Measurements from ENCODE around the gene CNTN5.

CNTN5 gene

GRCh38 chr11:100359281-100359680 lies 1338.5 kb downstream of the CNTN5 start:
- TF ChIP-seq CTCF (IDR thresholded peaks at IDR 0.05), result no peak

- no peak for TF ChIP-seq CTCF (IDR thresholded peaks at IDR 0.05)
Observed at GRCh38 chr11:100367892-100368291, 1347.1 kb downstream of the CNTN5 start.

- TF ChIP-seq CTCF (IDR thresholded peaks at IDR 0.05), result no peak
Observed at GRCh38 chr11:100383357-100383865, 1362.7 kb downstream of the CNTN5 start.

GRCh38 chr11:100396266-100396665 lies 1375.5 kb downstream of the CNTN5 start:
- TF ChIP-seq CTCF (IDR thresholded peaks at IDR 0.05), result no peak

- TF ChIP-seq CTCF (IDR thresholded peaks at IDR 0.05), result no peak
Observed at GRCh38 chr11:100397401-100397800, 1376.7 kb downstream of the CNTN5 start.

GRCh38 chr11:100403816-100404215 lies 1383.1 kb downstream of the CNTN5 start:
- no peak for TF ChIP-seq CTCF (IDR thresholded peaks at IDR 0.05)

GRCh38 chr11:100404907-100405306 lies 1384.2 kb downstream of the CNTN5 start:
- TF ChIP-seq CTCF (IDR thresholded peaks at IDR 0.05), result no peak
